ENCODE results near the gene ZNF516.

DNA sequence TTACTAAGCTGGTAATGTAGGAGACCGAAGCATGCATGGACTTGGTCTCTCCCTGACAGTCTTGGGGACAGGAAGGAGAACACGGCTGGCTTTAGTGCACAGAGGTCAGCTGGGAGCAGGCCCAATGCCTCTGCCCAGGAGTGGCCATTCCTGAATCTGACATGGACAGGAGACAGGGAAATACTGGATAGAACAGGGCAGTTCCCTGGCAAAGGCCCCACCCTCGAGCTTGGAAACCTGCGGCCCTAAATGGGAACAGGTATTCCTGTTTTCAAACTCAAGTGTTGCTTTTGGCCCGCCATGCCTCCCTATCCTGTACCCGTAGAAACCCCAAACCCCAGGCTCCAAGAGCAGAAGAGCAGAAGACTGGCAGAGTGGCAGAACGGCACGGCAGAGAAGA lies 107.4 kb downstream of the ZNF516 start:
- TF ChIP-seq, protein P1, sequence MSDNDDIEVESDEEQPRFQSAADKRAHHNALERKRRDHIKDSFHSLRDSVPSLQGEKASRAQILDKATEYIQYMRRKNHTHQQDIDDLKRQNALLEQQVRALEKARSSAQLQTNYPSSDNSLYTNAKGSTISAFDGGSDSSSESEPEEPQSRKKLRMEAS (IDR thresholded peaks at IDR 0.05) = no peak
- no peak for TF ChIP-seq RAD21 (IDR thresholded peaks at IDR 0.05; ENCODE audit: low read depth)
- TF ChIP-seq TAF1 (IDR thresholded peaks at IDR 0.05; ENCODE audit: low read depth) = no peak
- no peak for TF ChIP-seq CEBPB (IDR thresholded peaks at IDR 0.05)
- TF ChIP-seq REST (IDR thresholded peaks at IDR 0.05; ENCODE audit: low read depth) = no peak
- TF ChIP-seq NFIC (IDR thresholded peaks at IDR 0.05) = no peak
- no peak for TF ChIP-seq TCF12 (IDR thresholded peaks at IDR 0.05; ENCODE audit: low read depth)
- TF ChIP-seq ZBTB7A (IDR thresholded peaks at IDR 0.05; ENCODE audit: low read depth) = no peak
- no peak for TF ChIP-seq CREB1 (IDR thresholded peaks at IDR 0.05; ENCODE audit: low read depth)
- no peak for TF ChIP-seq EP300 (IDR thresholded peaks at IDR 0.05; ENCODE audit: borderline replicate concordance)
- no peak for TF ChIP-seq YY1 (IDR thresholded peaks at IDR 0.05; ENCODE audit: low read depth)
- TF ChIP-seq FOXM1 (IDR thresholded peaks at IDR 0.05; ENCODE audit: borderline replicate concordance, low read depth) = no peak
- TF ChIP-seq, protein P2, sequence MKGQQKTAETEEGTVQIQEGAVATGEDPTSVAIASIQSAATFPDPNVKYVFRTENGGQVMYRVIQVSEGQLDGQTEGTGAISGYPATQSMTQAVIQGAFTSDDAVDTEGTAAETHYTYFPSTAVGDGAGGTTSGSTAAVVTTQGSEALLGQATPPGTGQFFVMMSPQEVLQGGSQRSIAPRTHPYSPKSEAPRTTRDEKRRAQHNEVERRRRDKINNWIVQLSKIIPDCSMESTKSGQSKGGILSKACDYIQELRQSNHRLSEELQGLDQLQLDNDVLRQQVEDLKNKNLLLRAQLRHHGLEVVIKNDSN (IDR thresholded peaks at IDR 0.05) = no peak
